ENCODE results near the gene RBMXL3. TPM values are rescaled to one million over a fixed set of nuclear protein-coding genes. Genes with fewer than 3 reads are reported as not detected.

Gene RBMXL3
- total RNA-seq, 1 experiment from 2014 or later: not detected

DNA sequence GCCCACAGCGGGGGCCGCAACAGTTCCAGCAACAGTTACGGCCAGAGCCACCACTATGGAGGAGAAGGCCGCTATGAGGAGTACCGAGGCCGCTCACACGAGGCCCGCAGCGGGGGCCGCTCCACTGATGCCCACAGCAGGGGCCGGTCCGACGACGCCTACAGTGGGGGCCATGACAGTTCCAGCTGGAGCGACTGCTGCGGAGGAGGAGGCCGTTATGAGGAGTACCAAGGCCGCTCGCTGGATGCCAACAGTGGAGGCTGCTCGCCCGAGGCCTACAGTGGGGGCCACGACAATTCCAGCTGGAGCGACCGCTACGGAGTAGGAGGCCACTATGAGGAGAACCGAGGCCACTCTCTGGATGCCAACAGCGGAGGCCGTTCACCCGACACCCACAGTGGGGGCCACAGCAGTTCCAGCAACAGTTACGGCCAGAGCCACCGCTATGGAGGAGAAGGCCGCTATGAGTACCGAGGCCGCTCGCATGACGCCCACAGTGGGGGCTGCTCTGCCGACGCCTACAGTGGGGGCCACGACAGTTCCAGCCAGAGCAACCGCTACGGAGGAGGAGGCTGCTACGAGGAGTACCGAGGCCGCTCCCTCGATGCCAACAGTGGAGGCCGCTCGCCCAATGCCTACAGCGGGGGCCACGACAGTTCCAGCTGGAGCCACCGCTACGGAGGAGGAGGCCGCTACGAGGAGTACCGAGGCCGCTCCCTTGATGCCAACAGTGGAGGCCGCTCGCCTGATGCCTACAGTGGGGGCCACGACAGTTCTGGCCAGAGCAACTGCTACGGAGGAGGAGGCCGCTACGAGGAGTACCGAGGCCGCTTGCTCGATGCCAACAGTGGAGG, 1.7 kb downstream of the RBMXL3 start:
- TF ChIP-seq ETV6 (CRISPR knock-in tag; IDR thresholded peaks at IDR 0.05): no peak
- TF ChIP-seq, protein P1, sequence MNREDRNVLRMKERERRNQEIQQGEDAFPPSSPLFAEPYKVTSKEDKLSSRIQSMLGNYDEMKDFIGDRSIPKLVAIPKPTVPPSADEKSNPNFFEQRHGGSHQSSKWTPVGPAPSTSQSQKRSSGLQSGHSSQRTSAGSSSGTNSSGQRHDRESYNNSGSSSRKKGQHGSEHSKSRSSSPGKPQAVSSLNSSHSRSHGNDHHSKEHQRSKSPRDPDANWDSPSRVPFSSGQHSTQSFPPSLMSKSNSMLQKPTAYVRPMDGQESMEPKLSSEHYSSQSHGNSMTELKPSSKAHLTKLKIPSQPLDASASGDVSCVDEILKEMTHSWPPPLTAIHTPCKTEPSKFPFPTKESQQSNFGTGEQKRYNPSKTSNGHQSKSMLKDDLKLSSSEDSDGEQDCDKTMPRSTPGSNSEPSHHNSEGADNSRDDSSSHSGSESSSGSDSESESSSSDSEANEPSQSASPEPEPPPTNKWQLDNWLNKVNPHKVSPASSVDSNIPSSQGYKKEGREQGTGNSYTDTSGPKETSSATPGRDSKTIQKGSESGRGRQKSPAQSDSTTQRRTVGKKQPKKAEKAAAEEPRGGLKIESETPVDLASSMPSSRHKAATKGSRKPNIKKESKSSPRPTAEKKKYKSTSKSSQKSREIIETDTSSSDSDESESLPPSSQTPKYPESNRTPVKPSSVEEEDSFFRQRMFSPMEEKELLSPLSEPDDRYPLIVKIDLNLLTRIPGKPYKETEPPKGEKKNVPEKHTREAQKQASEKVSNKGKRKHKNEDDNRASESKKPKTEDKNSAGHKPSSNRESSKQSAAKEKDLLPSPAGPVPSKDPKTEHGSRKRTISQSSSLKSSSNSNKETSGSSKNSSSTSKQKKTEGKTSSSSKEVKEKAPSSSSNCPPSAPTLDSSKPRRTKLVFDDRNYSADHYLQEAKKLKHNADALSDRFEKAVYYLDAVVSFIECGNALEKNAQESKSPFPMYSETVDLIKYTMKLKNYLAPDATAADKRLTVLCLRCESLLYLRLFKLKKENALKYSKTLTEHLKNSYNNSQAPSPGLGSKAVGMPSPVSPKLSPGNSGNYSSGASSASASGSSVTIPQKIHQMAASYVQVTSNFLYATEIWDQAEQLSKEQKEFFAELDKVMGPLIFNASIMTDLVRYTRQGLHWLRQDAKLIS (CRISPR knock-in tag; IDR thresholded peaks at IDR 0.05; ENCODE audit: borderline replicate concordance): no peak
- TF ChIP-seq, protein P2, sequence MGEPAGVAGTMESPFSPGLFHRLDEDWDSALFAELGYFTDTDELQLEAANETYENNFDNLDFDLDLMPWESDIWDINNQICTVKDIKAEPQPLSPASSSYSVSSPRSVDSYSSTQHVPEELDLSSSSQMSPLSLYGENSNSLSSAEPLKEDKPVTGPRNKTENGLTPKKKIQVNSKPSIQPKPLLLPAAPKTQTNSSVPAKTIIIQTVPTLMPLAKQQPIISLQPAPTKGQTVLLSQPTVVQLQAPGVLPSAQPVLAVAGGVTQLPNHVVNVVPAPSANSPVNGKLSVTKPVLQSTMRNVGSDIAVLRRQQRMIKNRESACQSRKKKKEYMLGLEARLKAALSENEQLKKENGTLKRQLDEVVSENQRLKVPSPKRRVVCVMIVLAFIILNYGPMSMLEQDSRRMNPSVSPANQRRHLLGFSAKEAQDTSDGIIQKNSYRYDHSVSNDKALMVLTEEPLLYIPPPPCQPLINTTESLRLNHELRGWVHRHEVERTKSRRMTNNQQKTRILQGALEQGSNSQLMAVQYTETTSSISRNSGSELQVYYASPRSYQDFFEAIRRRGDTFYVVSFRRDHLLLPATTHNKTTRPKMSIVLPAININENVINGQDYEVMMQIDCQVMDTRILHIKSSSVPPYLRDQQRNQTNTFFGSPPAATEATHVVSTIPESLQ (CRISPR knock-in tag; IDR thresholded peaks at IDR 0.05): no peak
- TF ChIP-seq FOXP1 (CRISPR knock-in tag; IDR thresholded peaks at IDR 0.05; ENCODE audit: borderline replicate concordance): no peak
- no peak for TF ChIP-seq ZNF671 (CRISPR knock-in tag; IDR thresholded peaks at IDR 0.05)
- TF ChIP-seq MYBL2 (CRISPR knock-in tag; IDR thresholded peaks at IDR 0.05): no peak
- TF ChIP-seq ZNF232 (CRISPR knock-in tag; IDR thresholded peaks at IDR 0.05): no peak
- TF ChIP-seq FOXK1 (CRISPR knock-in tag; IDR thresholded peaks at IDR 0.05): no peak
- TF ChIP-seq ZBTB21 (CRISPR knock-in tag; IDR thresholded peaks at IDR 0.05; ENCODE audit: borderline replicate concordance): no peak
- no peak for TF ChIP-seq SP1 (CRISPR knock-in tag; conservative IDR thresholded peaks at IDR 0.05)
- TF ChIP-seq CREM (CRISPR knock-in tag; IDR thresholded peaks at IDR 0.05): no peak
- no peak for TF ChIP-seq EMX1 (CRISPR knock-in tag; IDR thresholded peaks at IDR 0.05)
- TF ChIP-seq ZNF263 (CRISPR knock-in tag; IDR thresholded peaks at IDR 0.05; ENCODE audit: low read depth): no peak
- no peaks in the 10 kb centered on the region for H3K9me3 Mint-ChIP-seq
- no peaks in the 10 kb centered on the region for H3K36me3 Mint-ChIP-seq
- ATAC-seq (no peak), DNase-seq (ENCODE audit: low spot score) (no peak)
- ChIA-PET POLR2A (no interaction called here), CTCF (no interaction called here)
- no peak overlapping the region for H3K27ac Mint-ChIP-seq
- H3K4me1 Mint-ChIP-seq: no peaks in the 10 kb centered on the region
- no peak overlapping the region for H3K4me3 Mint-ChIP-seq
- H3K27me3 Mint-ChIP-seq (ENCODE audit: low read depth): no peaks in the 10 kb centered on the region

DNA sequence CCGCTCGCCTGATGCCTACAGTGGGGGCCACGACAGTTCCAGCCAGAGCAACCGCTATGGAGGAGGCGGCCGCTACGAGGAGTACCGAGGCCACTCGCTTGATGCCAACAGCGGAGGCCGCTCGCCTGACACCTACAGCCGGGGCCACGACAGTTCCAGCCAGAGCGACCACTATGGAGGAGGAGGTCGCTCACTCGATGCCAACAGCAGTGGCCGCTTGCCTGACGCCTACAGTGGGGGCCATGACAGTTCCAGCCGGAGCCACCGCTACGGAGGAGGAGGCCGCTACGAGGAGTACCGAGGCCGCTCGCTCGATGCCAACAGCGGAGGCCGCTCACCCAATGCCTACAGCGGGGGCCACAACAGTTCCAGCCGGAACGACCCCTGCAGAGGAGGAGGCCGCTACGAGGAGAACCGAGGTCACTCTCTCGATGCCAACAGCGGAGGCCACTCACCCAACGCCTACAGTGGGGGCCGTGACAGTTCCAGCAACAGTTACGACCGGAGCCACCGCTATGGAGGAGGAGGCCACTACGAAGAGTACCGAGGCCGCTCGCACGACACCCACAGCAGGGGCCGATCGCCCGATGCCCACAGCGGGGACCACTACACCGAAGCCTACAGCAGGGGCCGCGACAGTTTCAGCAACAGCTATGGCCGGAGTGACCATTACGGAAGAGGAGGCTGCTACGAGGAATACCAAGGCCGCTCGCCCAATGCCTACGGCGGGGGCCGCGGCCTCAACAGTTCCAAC, 2.5 kb downstream of the RBMXL3 start:
- H3K27me3 Mint-ChIP-seq (ENCODE audit: low read depth): no peaks in the 10 kb centered on the region
- H3K27ac Mint-ChIP-seq: no peak overlapping the region
- POLR2A ChIA-PET: no interaction called here
- no peak overlapping the region for H3K4me3 Mint-ChIP-seq
- CTCF ChIA-PET: no interaction called here
- no peak for DNase-seq (ENCODE audit: low spot score)
- no peak for ATAC-seq
- no peaks in the 10 kb centered on the region for H3K9me3 Mint-ChIP-seq
- no peaks in the 10 kb centered on the region for H3K36me3 Mint-ChIP-seq
- no peaks in the 10 kb centered on the region; the same call in 1 of the 2 replicates for H3K4me1 Mint-ChIP-seq
- TF ChIP-seq JUN (CRISPR knock-in tag; IDR thresholded peaks at IDR 0.05): no peak
- TF ChIP-seq, protein P3, sequence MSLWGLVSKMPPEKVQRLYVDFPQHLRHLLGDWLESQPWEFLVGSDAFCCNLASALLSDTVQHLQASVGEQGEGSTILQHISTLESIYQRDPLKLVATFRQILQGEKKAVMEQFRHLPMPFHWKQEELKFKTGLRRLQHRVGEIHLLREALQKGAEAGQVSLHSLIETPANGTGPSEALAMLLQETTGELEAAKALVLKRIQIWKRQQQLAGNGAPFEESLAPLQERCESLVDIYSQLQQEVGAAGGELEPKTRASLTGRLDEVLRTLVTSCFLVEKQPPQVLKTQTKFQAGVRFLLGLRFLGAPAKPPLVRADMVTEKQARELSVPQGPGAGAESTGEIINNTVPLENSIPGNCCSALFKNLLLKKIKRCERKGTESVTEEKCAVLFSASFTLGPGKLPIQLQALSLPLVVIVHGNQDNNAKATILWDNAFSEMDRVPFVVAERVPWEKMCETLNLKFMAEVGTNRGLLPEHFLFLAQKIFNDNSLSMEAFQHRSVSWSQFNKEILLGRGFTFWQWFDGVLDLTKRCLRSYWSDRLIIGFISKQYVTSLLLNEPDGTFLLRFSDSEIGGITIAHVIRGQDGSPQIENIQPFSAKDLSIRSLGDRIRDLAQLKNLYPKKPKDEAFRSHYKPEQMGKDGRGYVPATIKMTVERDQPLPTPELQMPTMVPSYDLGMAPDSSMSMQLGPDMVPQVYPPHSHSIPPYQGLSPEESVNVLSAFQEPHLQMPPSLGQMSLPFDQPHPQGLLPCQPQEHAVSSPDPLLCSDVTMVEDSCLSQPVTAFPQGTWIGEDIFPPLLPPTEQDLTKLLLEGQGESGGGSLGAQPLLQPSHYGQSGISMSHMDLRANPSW (CRISPR knock-in tag; conservative IDR thresholded peaks at IDR 0.05; ENCODE audit: low read depth): no peak
- TF ChIP-seq, protein P4, sequence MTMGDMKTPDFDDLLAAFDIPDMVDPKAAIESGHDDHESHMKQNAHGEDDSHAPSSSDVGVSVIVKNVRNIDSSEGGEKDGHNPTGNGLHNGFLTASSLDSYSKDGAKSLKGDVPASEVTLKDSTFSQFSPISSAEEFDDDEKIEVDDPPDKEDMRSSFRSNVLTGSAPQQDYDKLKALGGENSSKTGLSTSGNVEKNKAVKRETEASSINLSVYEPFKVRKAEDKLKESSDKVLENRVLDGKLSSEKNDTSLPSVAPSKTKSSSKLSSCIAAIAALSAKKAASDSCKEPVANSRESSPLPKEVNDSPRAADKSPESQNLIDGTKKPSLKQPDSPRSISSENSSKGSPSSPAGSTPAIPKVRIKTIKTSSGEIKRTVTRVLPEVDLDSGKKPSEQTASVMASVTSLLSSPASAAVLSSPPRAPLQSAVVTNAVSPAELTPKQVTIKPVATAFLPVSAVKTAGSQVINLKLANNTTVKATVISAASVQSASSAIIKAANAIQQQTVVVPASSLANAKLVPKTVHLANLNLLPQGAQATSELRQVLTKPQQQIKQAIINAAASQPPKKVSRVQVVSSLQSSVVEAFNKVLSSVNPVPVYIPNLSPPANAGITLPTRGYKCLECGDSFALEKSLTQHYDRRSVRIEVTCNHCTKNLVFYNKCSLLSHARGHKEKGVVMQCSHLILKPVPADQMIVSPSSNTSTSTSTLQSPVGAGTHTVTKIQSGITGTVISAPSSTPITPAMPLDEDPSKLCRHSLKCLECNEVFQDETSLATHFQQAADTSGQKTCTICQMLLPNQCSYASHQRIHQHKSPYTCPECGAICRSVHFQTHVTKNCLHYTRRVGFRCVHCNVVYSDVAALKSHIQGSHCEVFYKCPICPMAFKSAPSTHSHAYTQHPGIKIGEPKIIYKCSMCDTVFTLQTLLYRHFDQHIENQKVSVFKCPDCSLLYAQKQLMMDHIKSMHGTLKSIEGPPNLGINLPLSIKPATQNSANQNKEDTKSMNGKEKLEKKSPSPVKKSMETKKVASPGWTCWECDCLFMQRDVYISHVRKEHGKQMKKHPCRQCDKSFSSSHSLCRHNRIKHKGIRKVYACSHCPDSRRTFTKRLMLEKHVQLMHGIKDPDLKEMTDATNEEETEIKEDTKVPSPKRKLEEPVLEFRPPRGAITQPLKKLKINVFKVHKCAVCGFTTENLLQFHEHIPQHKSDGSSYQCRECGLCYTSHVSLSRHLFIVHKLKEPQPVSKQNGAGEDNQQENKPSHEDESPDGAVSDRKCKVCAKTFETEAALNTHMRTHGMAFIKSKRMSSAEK (CRISPR knock-in tag; IDR thresholded peaks at IDR 0.05; ENCODE audit: borderline replicate concordance): no peak
- TF ChIP-seq, protein P5, sequence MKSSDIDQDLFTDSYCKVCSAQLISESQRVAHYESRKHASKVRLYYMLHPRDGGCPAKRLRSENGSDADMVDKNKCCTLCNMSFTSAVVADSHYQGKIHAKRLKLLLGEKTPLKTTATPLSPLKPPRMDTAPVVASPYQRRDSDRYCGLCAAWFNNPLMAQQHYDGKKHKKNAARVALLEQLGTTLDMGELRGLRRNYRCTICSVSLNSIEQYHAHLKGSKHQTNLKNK (CRISPR knock-in tag; IDR thresholded peaks at IDR 0.05): no peak
- no peak for TF ChIP-seq ESRRA (CRISPR knock-in tag; IDR thresholded peaks at IDR 0.05; ENCODE audit: borderline replicate concordance)
- no peak for TF ChIP-seq FOXJ3 (CRISPR knock-in tag; IDR thresholded peaks at IDR 0.05; ENCODE audit: borderline replicate concordance)
- TF ChIP-seq, protein P6, sequence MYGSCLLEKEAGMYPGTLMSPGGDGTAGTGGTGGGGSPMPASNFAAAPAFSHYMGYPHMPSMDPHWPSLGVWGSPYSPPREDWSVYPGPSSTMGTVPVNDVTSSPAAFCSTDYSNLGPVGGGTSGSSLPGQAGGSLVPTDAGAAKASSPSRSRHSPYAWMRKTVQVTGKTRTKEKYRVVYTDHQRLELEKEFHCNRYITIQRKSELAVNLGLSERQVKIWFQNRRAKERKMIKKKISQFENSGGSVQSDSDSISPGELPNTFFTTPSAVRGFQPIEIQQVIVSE (CRISPR knock-in tag; IDR thresholded peaks at IDR 0.05; ENCODE audit: borderline replicate concordance): no peak

Measured in WTC11 (cell line).